Body of pancreas (tissue), 4 donors: ENCODE measurements around the gene HOXC11.

Experiments
- CTCF ChIP-seq, 7 experiments: fragments of 450-650 bp in 4 of 7; fragments of 200-600 bp in 3 of 7; sonication (generic) in 3 of 7; IDR thresholded peaks; one replicate each; pipeline ENCODE4 v1.5.1; 2016 to 2019; ENCODE audit warnings: antibody characterized with exemption in 7 of 7
- POLR2A ChIP-seq, 3 donors: fragments of 450-650 bp; IDR thresholded peaks; one replicate each; pipeline ENCODE4 v1.6.1; 2016; ENCODE audit warnings: antibody characterized with exemption in 3 of 3, mild to moderate bottlenecking in 2 of 3

- TF ChIP-seq POLR2A (IDR thresholded peaks at IDR 0.05), result no peak
- no peak for TF ChIP-seq CTCF (IDR thresholded peaks at IDR 0.05)
These were observed 14.9 kb downstream of the HOXC11 start for GRCh38 chr12:53987787-53988230.
